H1 (cell line): ENCODE measurements around the gene FADD. TPM values are rescaled to one million over a fixed set of nuclear protein-coding genes. Genes with fewer than 3 reads are reported as not detected.

Experiments
- CTCF ChIA-PET: fragments of 300-600 bp; sonication (Branson Sonifier 250); formaldehyde crosslinking; loops from one replicate; lab custom pipeline; 2021; ENCODE audit not compliant: partially characterized antibody; lab: Charles Lee
- POLR2A ChIA-PET: fragments of 300-600 bp; sonication (Branson Sonifier 250); formaldehyde crosslinking; loops from one replicate; lab custom pipeline; 2021; ENCODE audit warnings: inconsistent platforms; ENCODE audit not compliant: partially characterized antibody; lab: Charles Lee
- DNase-seq, 2 experiments: peaks; one replicate each; pipeline versions ENCODE4 v3.0.0 to v3.0.0-alpha.2; 2010 to 2022; ENCODE audit warnings: low spot score in 2 of 2, low read depth in 1 of 2, mixed read lengths in 1 of 2
- FAIRE-seq: peaks from 2 replicates; lab custom pipeline; 2011; peaks lifted over from hg19 to GRCh38; lab: Jason Lieb, UNC
- H2AFZ ChIP-seq: 2 replicates; pipeline ENCODE4 v1.8.1; 2012; ENCODE audit warnings: low read length, inconsistent platforms
- H2AK5ac ChIP-seq: 2 replicates; pipeline ENCODE4 v1.6.1; 2013; ENCODE audit warnings: low read depth, low read length
- H2BK120ac ChIP-seq: replicated peaks from 2 replicates; pipeline ENCODE3; 2013; ENCODE audit warnings: low read depth, low read length, inconsistent platforms
- H2BK12ac ChIP-seq: 2 replicates; pipeline ENCODE4 v1.6.1; 2013; ENCODE audit warnings: low read depth, low read length
- H2BK15ac ChIP-seq: 2 replicates; pipeline ENCODE4 v1.6.1; 2013; ENCODE audit warnings: low read length
- H2BK20ac ChIP-seq: 2 replicates; pipeline ENCODE4 v1.6.1; 2013; ENCODE audit warnings: low read length
- H2BK5ac ChIP-seq: 2 replicates; pipeline ENCODE4 v1.6.1; 2013; ENCODE audit warnings: low read depth, low read length
- H3K14ac ChIP-seq: 2 replicates; pipeline ENCODE4 v1.6.1; 2013; ENCODE audit warnings: inconsistent platforms; ENCODE audit not compliant: insufficient read length
- H3K18ac ChIP-seq: 2 replicates; pipeline ENCODE4 v1.6.1; 2013; ENCODE audit warnings: low read length; ENCODE audit errors: extremely low read depth
- H3K23ac ChIP-seq: 2 replicates; pipeline ENCODE4 v1.6.1; 2013; ENCODE audit warnings: inconsistent platforms; ENCODE audit not compliant: insufficient read length
- H3K23me2 ChIP-seq: 2 replicates; pipeline ENCODE4 v1.6.1; 2013; ENCODE audit warnings: low read depth, low read length
- H3K27ac ChIP-seq: 2 replicates; pipeline ENCODE4 v1.6.1; 2011; ENCODE audit warnings: low read depth, low read length, inconsistent platforms
- H3K27me3 ChIP-seq, 4 experiments: replicated peaks in 1 of 4; 1 replicate in 1 of 4; 2 replicates in 3 of 4; pipeline versions ENCODE4 v1.6.1 to v1.8.1; 2011 to 2013; ENCODE audit warnings: low read length in 3 of 4, mild to moderate bottlenecking in 3 of 4, inconsistent platforms in 2 of 4, mixed read lengths in 2 of 4, moderate library complexity in 1 of 4; ENCODE audit not compliant: control insufficient read depth in 3 of 4, insufficient read depth in 3 of 4; ENCODE audit errors: extremely low read depth in 1 of 4
- H3K36me3 ChIP-seq, 4 experiments: 2 replicates each; pipeline versions ENCODE4 v1.6.1 to v1.8.1; 2011 to 2013; ENCODE audit warnings: mild to moderate bottlenecking in 4 of 4, low read length in 3 of 4, moderate library complexity in 2 of 4, control low read depth in 1 of 4, inconsistent platforms in 1 of 4; ENCODE audit not compliant: insufficient read depth in 4 of 4, control insufficient read depth in 2 of 4
- H3K4ac ChIP-seq: replicated peaks from 2 replicates; pipeline ENCODE3; 2013; ENCODE audit warnings: low read length, low read depth, mixed read lengths, inconsistent platforms; ENCODE audit not compliant: insufficient read length
- H3K4me1 ChIP-seq, 4 experiments: replicated peaks in 1 of 4; 1 replicate in 1 of 4; 2 replicates in 3 of 4; pipeline versions ENCODE4 v1.6.1 to v1.8.1; 2011 to 2013; ENCODE audit warnings: low read length in 3 of 4, inconsistent platforms in 2 of 4, mixed read lengths in 1 of 4; ENCODE audit not compliant: insufficient read depth in 4 of 4, control insufficient read depth in 3 of 4
- H3K4me2 ChIP-seq, 2 experiments: 2 replicates each; pipeline versions ENCODE4 v1.6.1 to v1.8.1; 2011 to 2013; ENCODE audit warnings: low read depth in 2 of 2, low read length in 2 of 2, control low read depth in 1 of 2, inconsistent platforms in 1 of 2, mild to moderate bottlenecking in 1 of 2; ENCODE audit not compliant: insufficient read depth in 1 of 2
- H3K4me3 ChIP-seq, 4 experiments: fragments of 200-600, 300-600 bp in 1 of 4; sonication (generic), shearing (Covaris generic), sonication (Bioruptor Twin) in 1 of 4; 2 replicates each; pipeline versions ENCODE4 v1.5.1 to v1.8.1; 2011 to 2016; ENCODE audit warnings: low read length in 4 of 4, low read depth in 3 of 4, control low read depth in 2 of 4, inconsistent platforms in 2 of 4, mild to moderate bottlenecking in 2 of 4, mixed read lengths in 1 of 4, moderate library complexity in 1 of 4; ENCODE audit not compliant: insufficient read depth in 2 of 4; ENCODE audit errors: extremely low read depth in 1 of 4
- H3K56ac ChIP-seq: replicated peaks from 2 replicates; pipeline ENCODE3; 2013; ENCODE audit warnings: low read depth, mild to moderate bottlenecking, mixed read lengths, low read length, inconsistent platforms; ENCODE audit not compliant: insufficient read length
- H3K79me1 ChIP-seq: 2 replicates; pipeline ENCODE4 v1.6.1; 2013; ENCODE audit warnings: low read depth, low read length, control low read depth
- H3K79me2 ChIP-seq, 2 experiments: 2 replicates each; pipeline versions ENCODE4 v1.6.1 to v1.8.1; 2012 to 2013; ENCODE audit warnings: low read length in 2 of 2, mild to moderate bottlenecking in 2 of 2, inconsistent platforms in 1 of 2; ENCODE audit not compliant: insufficient read depth in 2 of 2, control insufficient read depth in 1 of 2
- H3K9ac ChIP-seq, 4 experiments: replicated peaks in 1 of 4; 1 replicate in 1 of 4; 2 replicates in 3 of 4; pipeline versions ENCODE4 v1.6.1 to v1.8.1; 2011 to 2013; ENCODE audit warnings: low read depth in 3 of 4, low read length in 3 of 4, control low read depth in 2 of 4, mild to moderate bottlenecking in 2 of 4, moderate library complexity in 2 of 4, inconsistent platforms in 1 of 4; ENCODE audit errors: extremely low read depth in 1 of 4
- H3K9me3 ChIP-seq, 2 experiments: 2 replicates each; pipeline versions ENCODE4 v1.6.1 to v1.8.1; 2012 to 2013; ENCODE audit warnings: mild to moderate bottlenecking in 2 of 2, moderate library complexity in 2 of 2, control low read depth in 1 of 2, inconsistent platforms in 1 of 2, low read depth in 1 of 2, low read length in 1 of 2, mixed read lengths in 1 of 2; ENCODE audit not compliant: insufficient read depth in 2 of 2
- H4K20me1 ChIP-seq, 2 experiments: replicated peaks in 1 of 2; 2 replicates each; pipeline versions ENCODE3 to v1.8.1; 2011 to 2013; ENCODE audit warnings: inconsistent platforms in 2 of 2, low read length in 2 of 2, mild to moderate bottlenecking in 1 of 2; ENCODE audit not compliant: insufficient read depth in 2 of 2, control insufficient read depth in 1 of 2
- H4K5ac ChIP-seq: 2 replicates; pipeline ENCODE4 v1.6.1; 2013; ENCODE audit warnings: low read length, low read depth, mixed read lengths, inconsistent platforms; ENCODE audit not compliant: insufficient read length
- H4K8ac ChIP-seq: 2 replicates; pipeline ENCODE4 v1.8.0; 2013; ENCODE audit warnings: mild to moderate bottlenecking, moderate library complexity, low read length, inconsistent platforms; ENCODE audit not compliant: insufficient read depth; ENCODE audit errors: extremely low read depth
- H4K91ac ChIP-seq: replicated peaks from 2 replicates; pipeline ENCODE3; 2013; ENCODE audit warnings: low read length, mixed read lengths, inconsistent platforms; ENCODE audit not compliant: insufficient read length
- CHD1 ChIP-seq: IDR thresholded peaks from 2 replicates; pipeline ENCODE4 v1.6.1; 2012; ENCODE audit warnings: low read depth, low read length, improper control_type of control experiment
- CHD2 ChIP-seq: IDR thresholded peaks from 2 replicates; pipeline ENCODE4 v1.6.1; 2012; ENCODE audit warnings: low read length, improper control_type of control experiment
- CREB1 ChIP-seq: IDR thresholded peaks from 2 replicates; pipeline ENCODE4 v1.6.1; 2012; ENCODE audit warnings: inconsistent platforms
- E2F6 ChIP-seq: IDR thresholded peaks from 2 replicates; pipeline ENCODE4 v1.6.1; 2012; ENCODE audit warnings: inconsistent platforms
- FOSL1 ChIP-seq: IDR thresholded peaks from 2 replicates; pipeline ENCODE4 v1.6.1; 2011; ENCODE audit warnings: mild to moderate bottlenecking, low read depth, low read length, moderate library complexity; ENCODE audit not compliant: insufficient read depth
- HDAC6 ChIP-seq: IDR thresholded peaks from one replicate; pipeline ENCODE4 v1.7.1; 2012; ENCODE audit warnings: low read depth, mild to moderate bottlenecking, inconsistent platforms, low read length, moderate library complexity
- NRF1 ChIP-seq: IDR thresholded peaks from 2 replicates; pipeline ENCODE4 v1.6.1; 2011; ENCODE audit warnings: mild to moderate bottlenecking, low read depth, low read length, improper control_type of control experiment
- PHF8 ChIP-seq: fragments of 200-600 bp; sonication (generic); conservative IDR thresholded peaks from 2 replicates; pipeline ENCODE4 v1.7.1; 2012; ENCODE audit warnings: low read depth, mild to moderate bottlenecking, inconsistent platforms, low read length, moderate library complexity
- POU5F1 ChIP-seq: IDR thresholded peaks from 2 replicates; pipeline ENCODE4 v1.6.1; 2011; ENCODE audit warnings: low read depth, mild to moderate bottlenecking, low read length, moderate library complexity
- SIX5 ChIP-seq: IDR thresholded peaks from 2 replicates; pipeline ENCODE4 v1.6.1; 2011; ENCODE audit warnings: mild to moderate bottlenecking, low read depth, low read length
- USF2 ChIP-seq: IDR thresholded peaks from 2 replicates; pipeline ENCODE4 v1.6.1; 2011; ENCODE audit warnings: low read length, improper control_type of control experiment
- WGBS, 2 experiments: shearing (Covaris generic) in 1 of 2; methylation state at CpG; one replicate each; pipeline versions ENCODE4 v1.1.6 to v1.1.7; 2013 to 2015; ENCODE audit warnings: low lambda C conversion rate in 2 of 2, mixed read lengths in 2 of 2, inconsistent platforms in 1 of 2, low coverage in 1 of 2, missing lambda C conversion rate in 1 of 2; ENCODE audit not compliant: insufficient replicate concordance in 2 of 2, insufficient coverage in 1 of 2, insufficient read length in 1 of 2; ENCODE audit errors: extremely low coverage in 1 of 2, missing lambda C conversion rate in 1 of 2; 5-methylcytosine and 5-hydroxymethylcytosine counted together
- polyA plus RNA-seq, 7 experiments: library from polyadenylated mRNA; depleted of rRNA in 3 of 7; stranded (reverse) in 5 of 7; unstranded in 2 of 7; fragments of >200 nt in 5 of 7; fragments of 200-250 nt in 2 of 7; gene quantifications; 1 replicate in 5 of 7; 2 replicates in 1 of 7; 4 replicates in 1 of 7; pipeline versions ENCODE4 v1.2.1 to v1.2.3, GENCODE V29; 2011 to 2013; ENCODE audit warnings: missing spikeins in 2 of 7, mixed read lengths in 2 of 7
- total RNA-seq: library from RNA; stranded (reverse); fragmentation: NEBNext Ultra II Directional; extraction: Animal tissue kit (Norgen Biotek cat#: 25700); gene quantifications from 2 replicates; pipeline ENCODE4 v1.2.1, GENCODE V29; 2021

FADD gene
- total and polyA plus RNA-seq, 2 of the 8 experiments (the other 6 are each of a cell fraction or from before 2014, with no cell fraction given), result 29.0 to 43.9 TPM

- POLR2A ChIA-PET, result interaction anchor here (0.7 to 1.3 kb wide), 2 partner anchors 16 to 27 kb away, joined by 3 to 4 read pairs; partner anchors contain the start of gene FADD
- no peak overlapping the region for H3K4ac ChIP-seq
- TF ChIP-seq PHF8, result no peak
- TF ChIP-seq HDAC6, result no peak
- no peak for TF ChIP-seq E2F6
- no peak for TF ChIP-seq FOSL1
- no peak for TF ChIP-seq SIX5
- no peak for TF ChIP-seq USF2
- no peak for TF ChIP-seq CHD2
- no peak for TF ChIP-seq POU5F1
- no peak for TF ChIP-seq NRF1
- no peak for TF ChIP-seq CHD1
- TF ChIP-seq CREB1, result no peak
Observed at GRCh38 chr11:70230151-70230839, 27.2 kb downstream of the FADD start.

More at GRCh38 chr11:70230151-70230839, 27.2 kb downstream of the FADD start:
- Histone ChIP-seq H3K14ac (no peak overlapping the region), H3K4me2 (no peak overlapping the region), H3K9ac (no peak overlapping the region), H3K9me3 (no peaks in the 10 kb centered on the region), H4K8ac (no peak overlapping the region), H3K23ac (no peak overlapping the region), H2BK5ac (0 out of 2 replicates have a peak overlapping the region, but pooled peaks have one; percentile 68), H3K79me2 (no peaks in the 10 kb centered on the region), H3K36me3 (no peaks in the 10 kb centered on the region), H2BK120ac (no peak overlapping the region), H3K56ac (no peak overlapping the region), H3K27me3 (no peaks in the 10 kb centered on the region), H2BK20ac (0 out of 2 replicates have a peak overlapping the region, but pooled peaks have one; percentile 18), H2BK12ac (no peak overlapping the region), H4K20me1 (no peaks in the 10 kb centered on the region), H2AFZ (no peak overlapping the region), H3K4me1 (peaks cover 4 to 13% (median 10%) of the 10 kb centered on the region in 4 experiments), H3K23me2 (no peaks in the 10 kb centered on the region), H3K18ac (no peak overlapping the region), H2AK5ac (no peak overlapping the region; the same call in 1 of the 2 replicates), H3K4me3 (no peak overlapping the region), H3K27ac (no peak overlapping the region), H4K91ac (no peak overlapping the region), H2BK15ac (0 out of 2 replicates have a peak overlapping the region, but pooled peaks have one; percentile 53), H3K79me1 (no peaks in the 10 kb centered on the region; the same call in 1 of the 2 replicates), H4K5ac (no peak overlapping the region)
- FAIRE-seq (no peak), DNase-seq (no peak)
- WGBS, 2 experiments, result 96% methylated on average over 8 of the region's 8 CpGs; no CpG with 5 or more reads in 1 of the 2 experiments
- CTCF ChIA-PET, result interaction anchor here (1.1 kb wide), 2 partner anchors 106 to 143 kb away, joined by 3 read pairs; no protein-coding TSS in a partner anchor
